ENCODE measurements around the gene RNF130. TPM values are rescaled to one million over a fixed set of nuclear protein-coding genes. Genes with fewer than 3 reads are reported as not detected.

RNF130 gene
- total RNA-seq, 1 donor from 2014 or later = 73.8 TPM

- Mint-ChIP-seq H3K4me3 (ENCODE audit: low read depth) (no peak overlapping the region), H3K36me3 (ENCODE audit: insufficient read depth) (no peaks in the 10 kb centered on the region), H3K27me3 (peaks cover 26% of the 10 kb centered on the region), H3K4me1 (ENCODE audit: low read depth) (peaks cover 3% of the 10 kb centered on the region), H3K27ac (no peak overlapping the region), H3K9me3 (ENCODE audit: low read depth) (no peaks in the 10 kb centered on the region)
- no peak for TF ChIP-seq CTCF (IDR thresholded peaks at IDR 0.05; ENCODE audit: unreplicated experiment)
- no peak for DNase-seq (ENCODE audit: low spot score, unreplicated experiment)
Measured at GRCh38 chr5:180077594-180078284, 6.2 kb upstream of the RNF130 start.

- H3K9me3 Mint-ChIP-seq (ENCODE audit: low read depth) = peaks cover 4% of the 10 kb centered on the region
- peaks cover 2% of the 10 kb centered on the region for H3K36me3 Mint-ChIP-seq (ENCODE audit: insufficient read depth)
- TF ChIP-seq CTCF (IDR thresholded peaks at IDR 0.05; ENCODE audit: unreplicated experiment) = no peak
- peaks cover 2% of the 10 kb centered on the region for H3K4me1 Mint-ChIP-seq (ENCODE audit: low read depth)
- no peak overlapping the region for H3K4me3 Mint-ChIP-seq (ENCODE audit: low read depth)
- no peak overlapping the region for H3K27ac Mint-ChIP-seq
- H3K27me3 Mint-ChIP-seq = peaks cover 29% of the 10 kb centered on the region
- DNase-seq (ENCODE audit: low spot score, unreplicated experiment) = no peak
Measured at GRCh38 chr5:180075703-180076102, 4.1 kb upstream of the RNF130 start.

GRCh38 chr5:180074462-180074861 lies 2.9 kb upstream of the RNF130 start:
- H3K4me3 Mint-ChIP-seq (ENCODE audit: low read depth) = no peak overlapping the region
- no peak overlapping the region for H3K27ac Mint-ChIP-seq
- TF ChIP-seq CTCF (IDR thresholded peaks at IDR 0.05; ENCODE audit: unreplicated experiment) = no peak
- H3K9me3 Mint-ChIP-seq (ENCODE audit: low read depth) = peaks cover 4% of the 10 kb centered on the region
- peaks cover 9% of the 10 kb centered on the region for H3K4me1 Mint-ChIP-seq (ENCODE audit: low read depth)
- no peak for DNase-seq (ENCODE audit: low spot score, unreplicated experiment)
- H3K36me3 Mint-ChIP-seq (ENCODE audit: insufficient read depth) = peaks cover 2% of the 10 kb centered on the region
- peaks cover 29% of the 10 kb centered on the region for H3K27me3 Mint-ChIP-seq

- H3K27ac Mint-ChIP-seq = no peak overlapping the region
- DNase-seq (ENCODE audit: low spot score, unreplicated experiment) = no peak
- peak overlapping the region; percentile 53 for H3K4me3 Mint-ChIP-seq (ENCODE audit: low read depth)
- peaks cover 2% of the 10 kb centered on the region for H3K36me3 Mint-ChIP-seq (ENCODE audit: insufficient read depth)
- no peak for TF ChIP-seq CTCF (IDR thresholded peaks at IDR 0.05; ENCODE audit: unreplicated experiment)
- H3K9me3 Mint-ChIP-seq (ENCODE audit: low read depth) = peaks cover 4% of the 10 kb centered on the region
- H3K4me1 Mint-ChIP-seq (ENCODE audit: low read depth) = peaks cover 22% of the 10 kb centered on the region
- H3K27me3 Mint-ChIP-seq = peaks cover 23% of the 10 kb centered on the region
Measured at GRCh38 chr5:180072556-180072955, 997 bp upstream of the RNF130 start.

- Mint-ChIP-seq H3K27me3 (peaks cover 23% of the 10 kb centered on the region), H3K27ac (no peak overlapping the region), H3K36me3 (ENCODE audit: insufficient read depth) (peaks cover 2% of the 10 kb centered on the region), H3K9me3 (ENCODE audit: low read depth) (peaks cover 4% of the 10 kb centered on the region), H3K4me1 (ENCODE audit: low read depth) (peaks cover 25% of the 10 kb centered on the region), H3K4me3 (ENCODE audit: low read depth) (peak overlapping the region; percentile 53)
- DNase-seq (ENCODE audit: low spot score, unreplicated experiment) = no peak
- TF ChIP-seq CTCF (IDR thresholded peaks at IDR 0.05; ENCODE audit: unreplicated experiment) = no peak
Measured at GRCh38 chr5:180072256-180072548, 643 bp upstream of the RNF130 start.
